Panc1 (cell line): ENCODE measurements around the gene PANK2. TPM values are rescaled to one million over a fixed set of nuclear protein-coding genes. Genes with fewer than 3 reads are reported as not detected.

Experiments used
- ATAC-seq: fragments of 200-7000 bp; cut with Tn5 transposase; 2 replicates; pipeline ENCODE4 v1.9.1; 2020; ENCODE audit warnings: mild to moderate bottlenecking, moderate library complexity
- BruUV-seq: library from RNA; stranded (reverse); fragments of 400-500 nt; replicated peaks from 2 replicates; lab custom pipeline; 2021; lab: Mats Ljungman, UMichigan
- CTCF ChIA-PET: fragments of 300-600 bp; sonication (Branson Sonifier 250); formaldehyde crosslinking; loops from one replicate; lab custom pipeline; 2022; ENCODE audit warnings: antibody characterized with exemption; lab: Charles Lee
- POLR2A ChIA-PET: fragments of 300-600 bp; sonication (Branson Sonifier 250); formaldehyde crosslinking; loops from one replicate; lab custom pipeline; 2022; ENCODE audit warnings: antibody characterized with exemption; lab: Charles Lee
- DNase-seq: peaks from one replicate; pipeline ENCODE4 v3.0.0-alpha.2; 2010; ENCODE audit warnings: low read depth, low spot score
- H3K27ac ChIP-seq: 2 replicates; pipeline ENCODE4 v1.5.1; 2011; ENCODE audit warnings: mild to moderate bottlenecking, low read length, inconsistent platforms
- H3K27me3 ChIP-seq: fragments of 200-500 bp; sonication (Bioruptor generic); 2 replicates; pipeline ENCODE4 v1.6.0; 2014; ENCODE audit warnings: low read length, inconsistent platforms; ENCODE audit not compliant: control insufficient read depth, insufficient read depth
- H3K36me3 ChIP-seq: fragments of 200-500 bp; sonication (Bioruptor generic); 2 replicates; pipeline ENCODE4 v1.5.1; 2014; ENCODE audit warnings: inconsistent platforms, mild to moderate bottlenecking, low read length, moderate library complexity; ENCODE audit not compliant: control insufficient read depth, insufficient read depth
- H3K4me1 ChIP-seq: 2 replicates; pipeline ENCODE4 v1.5.1; 2011; ENCODE audit warnings: inconsistent platforms, mild to moderate bottlenecking, low read length, moderate library complexity; ENCODE audit not compliant: control insufficient read depth, insufficient read depth
- H3K4me3 ChIP-seq, 2 experiments: 2 replicates each; pipeline ENCODE4 v1.5.1; 2011 to 2012; ENCODE audit warnings: low read depth in 2 of 2, low read length in 2 of 2, mild to moderate bottlenecking in 2 of 2, inconsistent platforms in 1 of 2, moderate library complexity in 1 of 2
- H3K9me3 ChIP-seq: fragments of 200-500 bp; sonication (Bioruptor generic); 2 replicates; pipeline ENCODE4 v1.5.1; 2014; ENCODE audit warnings: low read depth, mild to moderate bottlenecking, inconsistent platforms, low read length, moderate library complexity; ENCODE audit not compliant: control insufficient read depth, insufficient read depth
- CTCF ChIP-seq: fragments of 450-650 bp; IDR thresholded peaks from 2 replicates; pipeline ENCODE4 v1.5.1; 2017; ENCODE audit warnings: mild to moderate bottlenecking
- POLR2AphosphoS5 ChIP-seq: IDR thresholded peaks from 2 replicates; pipeline ENCODE4 v1.6.1; 2012; ENCODE audit warnings: mild to moderate bottlenecking, low read depth, low read length, moderate library complexity
- SIN3A ChIP-seq: IDR thresholded peaks from 2 replicates; pipeline ENCODE4 v1.6.1; 2012; ENCODE audit warnings: low read depth, mild to moderate bottlenecking, low read length, moderate library complexity, borderline replicate concordance; ENCODE audit not compliant: insufficient read depth
- TCF7L2 ChIP-seq: IDR thresholded peaks from 2 replicates; pipeline ENCODE4 v1.6.1; 2011; ENCODE audit warnings: mild to moderate bottlenecking, low read depth, low read length, inconsistent platforms
- in situ Hi-C: cut with HindIII; loops from 2 replicates; pipeline ENCODE4 v1.10.0; 2016; ENCODE audit warnings: low sequenced_read_pairs, low pct_unique_long_range_greater_than_20kb
- intact Hi-C: fragments of 100-400 bp; cut with micrococcal nuclease; formaldehyde crosslinking; loops from one replicate; pipeline ENCODE4 v1.10.0; 2022; ENCODE audit not compliant: unreplicated experiment
- total RNA-seq: library from RNA; stranded (reverse); gene quantifications from one replicate; pipeline ENCODE4 v1.2.1, GENCODE V29; 2021; ENCODE audit not compliant: unreplicated experiment
- TF ChIP-seq, protein P1 (sequence below), 2 experiments: IDR thresholded peaks; 2 replicates each; pipeline ENCODE4 v1.6.1; 2011 to 2012; ENCODE audit warnings: low read depth in 2 of 2, control low read depth in 1 of 2, low read length in 1 of 2, mild to moderate bottlenecking in 1 of 2, moderate library complexity in 1 of 2; ENCODE audit not compliant: insufficient read depth in 1 of 2

Gene PANK2
- total RNA-seq, 1 experiment from 2014 or later, result 40.9 TPM

DNA sequence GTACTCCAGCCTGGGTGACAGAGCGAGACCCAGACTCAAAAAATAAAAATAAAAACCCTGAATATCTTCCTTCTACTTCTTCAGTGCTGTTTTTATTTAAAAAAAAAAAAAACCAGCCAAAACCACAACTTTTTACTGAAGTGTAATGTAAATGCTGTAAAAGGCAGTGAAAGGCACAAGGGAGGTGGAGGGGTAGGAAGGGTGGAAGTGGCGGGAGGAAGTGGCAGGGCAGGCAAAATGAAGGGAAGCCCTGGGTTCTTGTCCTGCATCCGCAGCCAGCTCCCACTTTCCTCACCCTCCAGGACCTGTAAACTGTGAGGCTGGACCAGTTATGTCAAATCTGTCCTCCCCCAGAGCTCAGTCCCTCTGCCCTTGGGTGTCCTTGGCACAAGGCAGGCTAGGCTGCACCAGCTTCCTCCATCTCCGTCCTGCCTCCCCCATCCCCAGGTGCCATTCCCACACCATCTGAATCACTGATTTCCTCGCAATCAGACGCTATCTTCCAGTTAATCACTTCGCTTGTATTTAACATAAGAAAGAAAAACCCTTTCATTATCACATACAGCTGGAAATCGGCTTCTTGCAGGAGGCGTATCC is 13.7 kb upstream of the PANK2 start:
- intact Hi-C loops, result no loop called here
- H3K27ac ChIP-seq, result no peak overlapping the region
- H3K4me3 ChIP-seq, result no peak overlapping the region
- TF ChIP-seq POLR2AphosphoS5 (no peak), SIN3A (no peak), TCF7L2 (no peak), CTCF (no peak)
- ATAC-seq, result no peak
- H3K4me1 ChIP-seq, result no peaks in the 10 kb centered on the region
- in situ Hi-C loops, result no loop called here
- no TSS peak for BruUV-seq
- H3K9me3 ChIP-seq, result no peaks in the 10 kb centered on the region
- no peak for DNase-seq
- CTCF ChIA-PET, result interaction anchor here (0.8 kb wide), 1 partner anchor 21 kb away, joined by 8 read pairs; no protein-coding TSS in a partner anchor
- POLR2A ChIA-PET, result no interaction called here
- H3K36me3 ChIP-seq, result no peaks in the 10 kb centered on the region
- no peaks in the 10 kb centered on the region for H3K27me3 ChIP-seq

DNA sequence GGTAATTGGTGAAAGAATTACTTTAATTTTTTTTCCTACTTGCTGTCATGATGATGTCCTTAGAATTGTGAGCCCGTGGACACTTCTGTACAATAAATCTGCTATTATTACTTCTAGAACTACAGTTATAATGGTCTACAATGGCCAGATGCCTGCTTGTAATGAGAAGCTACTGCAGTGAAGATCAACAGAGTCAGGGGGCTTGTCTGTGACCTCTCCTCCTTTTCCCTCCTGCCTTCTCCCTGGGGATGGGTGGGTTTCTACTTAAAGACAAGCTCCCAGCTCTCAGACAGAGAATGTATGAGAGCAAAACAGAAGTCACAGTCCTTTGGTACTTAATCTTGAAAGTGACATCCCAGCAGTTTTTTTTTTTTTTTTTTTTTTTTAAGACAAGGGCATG is 13.2 kb upstream of the PANK2 start:
- Histone ChIP-seq H3K4me1 (no peaks in the 10 kb centered on the region), H3K9me3 (no peaks in the 10 kb centered on the region), H3K27me3 (no peaks in the 10 kb centered on the region), H3K36me3 (no peaks in the 10 kb centered on the region), H3K27ac (no peak overlapping the region), H3K4me3 (no peak overlapping the region)
- BruUV-seq, result no TSS peak
- intact Hi-C loops, result no loop called here
- in situ Hi-C loops, result no loop called here
- DNase-seq, result no peak
- ChIA-PET POLR2A (no interaction called here), CTCF (no interaction called here)
- no peak for ATAC-seq
- TF ChIP-seq POLR2AphosphoS5, result no peak
- TF ChIP-seq CTCF, result no peak
- TF ChIP-seq, protein P1, sequence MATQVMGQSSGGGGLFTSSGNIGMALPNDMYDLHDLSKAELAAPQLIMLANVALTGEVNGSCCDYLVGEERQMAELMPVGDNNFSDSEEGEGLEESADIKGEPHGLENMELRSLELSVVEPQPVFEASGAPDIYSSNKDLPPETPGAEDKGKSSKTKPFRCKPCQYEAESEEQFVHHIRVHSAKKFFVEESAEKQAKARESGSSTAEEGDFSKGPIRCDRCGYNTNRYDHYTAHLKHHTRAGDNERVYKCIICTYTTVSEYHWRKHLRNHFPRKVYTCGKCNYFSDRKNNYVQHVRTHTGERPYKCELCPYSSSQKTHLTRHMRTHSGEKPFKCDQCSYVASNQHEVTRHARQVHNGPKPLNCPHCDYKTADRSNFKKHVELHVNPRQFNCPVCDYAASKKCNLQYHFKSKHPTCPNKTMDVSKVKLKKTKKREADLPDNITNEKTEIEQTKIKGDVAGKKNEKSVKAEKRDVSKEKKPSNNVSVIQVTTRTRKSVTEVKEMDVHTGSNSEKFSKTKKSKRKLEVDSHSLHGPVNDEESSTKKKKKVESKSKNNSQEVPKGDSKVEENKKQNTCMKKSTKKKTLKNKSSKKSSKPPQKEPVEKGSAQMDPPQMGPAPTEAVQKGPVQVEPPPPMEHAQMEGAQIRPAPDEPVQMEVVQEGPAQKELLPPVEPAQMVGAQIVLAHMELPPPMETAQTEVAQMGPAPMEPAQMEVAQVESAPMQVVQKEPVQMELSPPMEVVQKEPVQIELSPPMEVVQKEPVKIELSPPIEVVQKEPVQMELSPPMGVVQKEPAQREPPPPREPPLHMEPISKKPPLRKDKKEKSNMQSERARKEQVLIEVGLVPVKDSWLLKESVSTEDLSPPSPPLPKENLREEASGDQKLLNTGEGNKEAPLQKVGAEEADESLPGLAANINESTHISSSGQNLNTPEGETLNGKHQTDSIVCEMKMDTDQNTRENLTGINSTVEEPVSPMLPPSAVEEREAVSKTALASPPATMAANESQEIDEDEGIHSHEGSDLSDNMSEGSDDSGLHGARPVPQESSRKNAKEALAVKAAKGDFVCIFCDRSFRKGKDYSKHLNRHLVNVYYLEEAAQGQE (IDR thresholded peaks at IDR 0.05; ENCODE audit: insufficient read depth in 1 of 2, low read depth in 2 of 2, low read length in 1 of 2), result no peak
- no peak for TF ChIP-seq TCF7L2
